Measurements from ENCODE around the gene PGD.
"Not testable (repeated sequence)": the region's sequence is repeated elsewhere in the genome, so short reads cannot be mapped to it uniquely, and the experiment has no call there.

Gene PGD

GRCh38 chr1:10400013-10400412, 1.1 kb downstream of the PGD start:
- DNase-seq = no peak

- no peak for DNase-seq
Observed at GRCh38 chr1:10401281-10401680, 2.4 kb downstream of the PGD start.

- no peak for DNase-seq
Observed at GRCh38 chr1:10402729-10403274, 3.9 kb downstream of the PGD start.

GRCh38 chr1:10407201-10407600, 8.3 kb downstream of the PGD start:
- DNase-seq = no peak

- DNase-seq = no peak
Observed at GRCh38 chr1:10415211-10415930, 16.5 kb downstream of the PGD start.

- DNase-seq = not testable (repeated sequence)
Observed at GRCh38 chr1:10415967-10416366, 17.1 kb downstream of the PGD start.

GRCh38 chr1:10418741-10419140, 19.9 kb downstream of the PGD start:
- not testable (repeated sequence) for DNase-seq

GRCh38 chr1:10419351-10419750, 20.5 kb downstream of the PGD start:
- no peak for DNase-seq

GRCh38 chr1:10421637-10422036, 22.8 kb downstream of the PGD start:
- no peak for DNase-seq

GRCh38 chr1:10424034-10424433, 25.2 kb downstream of the PGD start:
- no peak for DNase-seq

GRCh38 chr1:10424651-10425050, 25.8 kb downstream of the PGD start:
- no peak for DNase-seq

- DNase-seq = not testable (repeated sequence)
Observed at GRCh38 chr1:10425826-10426534, 27.1 kb downstream of the PGD start.

- not testable (repeated sequence) for DNase-seq
Observed at GRCh38 chr1:10426535-10426848, 27.6 kb downstream of the PGD start.

GRCh38 chr1:10428984-10429383, 30.1 kb downstream of the PGD start:
- no peak for DNase-seq

- no peak for DNase-seq
Observed at GRCh38 chr1:10429868-10430215, 31.0 kb downstream of the PGD start.

GRCh38 chr1:10430216-10431069, 31.6 kb downstream of the PGD start, which contains the start of gene CENPS:
Gene CENPS, plus strand, starts transcription at chr1:10430433. Its CDS starts 85 bp downstream, at chr1:10430518.
- DNase-seq = peak; percentile 7

GRCh38 chr1:10431070-10431730, 32.3 kb downstream of the PGD start:
- no peak for DNase-seq

- no peak for DNase-seq
Observed at GRCh38 chr1:10432910-10433700, 34.2 kb downstream of the PGD start.

- DNase-seq = no peak
Observed at GRCh38 chr1:10433790-10434189, 34.9 kb downstream of the PGD start.

GRCh38 chr1:10434590-10434989, 35.7 kb downstream of the PGD start:
- no peak for DNase-seq

- no peak for DNase-seq
Observed at GRCh38 chr1:10437052-10437451, 38.2 kb downstream of the PGD start.

GRCh38 chr1:10438677-10439163, 39.9 kb downstream of the PGD start:
- DNase-seq = no peak

Measured in NCI-H2107 (cell line).